IPS-11a (cell line): Measurements from ENCODE around the gene LGR4.

ENCODE experiments used
- H3K4me3 ChIP-seq: one replicate; pipeline ENCODE4 v1.5.1; 2013; ENCODE audit warnings: low read depth, low read length, control low read depth

Gene LGR4

GRCh38 chr11:27485930-27486773, 13.6 kb upstream of the LGR4 start:
- H3K4me3 ChIP-seq: no peak overlapping the region

- H3K4me3 ChIP-seq: no peak overlapping the region
Observed at GRCh38 chr11:27482793-27483192, 10.2 kb upstream of the LGR4 start.

GRCh38 chr11:27481992-27482391, 9.4 kb upstream of the LGR4 start:
- H3K4me3 ChIP-seq: no peak overlapping the region

GRCh38 chr11:27477831-27478230, 5.2 kb upstream of the LGR4 start:
- no peak overlapping the region for H3K4me3 ChIP-seq

DNA sequence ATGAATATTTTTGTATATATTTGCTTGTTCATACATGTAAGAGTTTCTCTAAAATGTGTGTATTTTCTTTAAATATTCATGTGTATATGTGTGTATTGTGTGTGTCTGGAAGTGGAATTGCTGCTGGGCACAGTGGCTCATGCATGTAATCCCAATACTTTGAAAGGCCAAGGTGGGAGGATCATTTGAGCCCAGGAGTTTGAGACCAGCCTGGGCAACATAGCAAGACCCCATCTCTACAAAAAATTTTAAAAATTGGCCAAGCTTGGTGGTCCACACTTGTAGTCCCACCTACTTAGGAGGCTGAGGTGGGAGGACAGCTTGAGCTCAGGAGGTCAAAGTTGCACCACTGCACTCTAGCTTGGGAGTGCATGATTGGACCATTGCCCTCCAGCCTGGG, 4.7 kb upstream of the LGR4 start:
- H3K4me3 ChIP-seq: no peak overlapping the region

- H3K4me3 ChIP-seq: no peak overlapping the region
Observed at GRCh38 chr11:27475622-27476021, 3.0 kb upstream of the LGR4 start.

GRCh38 chr11:27473017-27473406, 422 bp upstream of the LGR4 start:
- H3K4me3 ChIP-seq: no peak overlapping the region

GRCh38 chr11:27471589-27472397, 797 bp downstream of the LGR4 start:
- H3K4me3 ChIP-seq: peak overlapping the region; percentile 86

DNA sequence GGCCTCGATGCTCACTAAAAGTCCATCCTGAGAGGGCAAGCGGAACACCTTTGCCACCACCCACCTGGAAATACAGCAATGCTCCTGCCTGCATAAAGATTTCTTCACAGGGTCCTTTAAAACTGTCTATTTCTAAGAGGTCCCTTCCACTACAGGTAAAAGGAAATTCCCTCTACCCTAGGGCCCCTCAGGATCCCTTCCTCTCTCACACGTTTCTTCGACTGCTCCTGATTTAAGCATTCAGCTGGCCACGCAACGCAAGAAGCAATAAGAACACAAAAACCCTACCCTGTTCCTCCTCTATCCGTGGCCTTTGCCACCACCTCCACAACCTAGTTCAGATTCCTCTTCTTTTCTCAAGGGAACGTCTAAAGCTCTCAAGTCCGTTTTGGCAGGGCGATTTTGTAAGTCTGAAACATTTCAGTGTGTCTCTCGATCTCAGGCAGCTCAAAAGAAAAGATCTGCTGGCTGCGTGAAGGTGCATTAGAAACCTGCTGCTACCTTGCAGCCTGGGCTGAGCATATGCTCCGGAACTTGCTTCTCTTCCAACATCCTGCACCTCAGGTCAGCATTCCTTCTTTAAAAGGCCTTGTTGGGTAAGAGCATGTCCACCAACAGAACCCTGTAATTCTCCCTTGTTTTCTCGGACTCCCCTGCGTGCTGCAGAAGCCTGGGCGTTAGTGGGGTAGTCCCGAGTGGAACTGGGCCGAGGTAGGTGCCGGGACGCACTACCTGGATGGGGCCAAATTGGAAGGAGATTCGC, 1.6 kb downstream of the LGR4 start:
- peak overlapping the region; percentile 86 for H3K4me3 ChIP-seq

DNA sequence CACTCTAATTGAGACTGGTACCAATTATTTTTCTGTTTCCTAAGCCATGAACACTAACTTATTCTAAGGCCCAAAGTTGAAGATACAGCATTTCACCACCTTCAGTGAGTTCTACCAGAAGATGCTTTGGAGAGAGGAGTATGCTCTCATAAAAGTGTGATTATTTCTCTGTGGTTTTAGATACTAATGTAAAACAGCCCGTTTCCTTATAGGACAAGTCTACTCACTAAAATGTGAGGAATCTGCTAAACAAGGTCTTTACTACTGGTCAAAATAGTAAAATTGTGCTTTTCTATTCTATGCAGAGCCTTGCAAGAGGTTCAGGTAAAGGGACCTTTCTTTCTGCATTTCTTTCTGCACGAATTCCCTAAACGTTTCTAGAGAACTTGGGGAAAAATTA, 2.4 kb downstream of the LGR4 start:
- peak overlapping the region; percentile 86 for H3K4me3 ChIP-seq

DNA sequence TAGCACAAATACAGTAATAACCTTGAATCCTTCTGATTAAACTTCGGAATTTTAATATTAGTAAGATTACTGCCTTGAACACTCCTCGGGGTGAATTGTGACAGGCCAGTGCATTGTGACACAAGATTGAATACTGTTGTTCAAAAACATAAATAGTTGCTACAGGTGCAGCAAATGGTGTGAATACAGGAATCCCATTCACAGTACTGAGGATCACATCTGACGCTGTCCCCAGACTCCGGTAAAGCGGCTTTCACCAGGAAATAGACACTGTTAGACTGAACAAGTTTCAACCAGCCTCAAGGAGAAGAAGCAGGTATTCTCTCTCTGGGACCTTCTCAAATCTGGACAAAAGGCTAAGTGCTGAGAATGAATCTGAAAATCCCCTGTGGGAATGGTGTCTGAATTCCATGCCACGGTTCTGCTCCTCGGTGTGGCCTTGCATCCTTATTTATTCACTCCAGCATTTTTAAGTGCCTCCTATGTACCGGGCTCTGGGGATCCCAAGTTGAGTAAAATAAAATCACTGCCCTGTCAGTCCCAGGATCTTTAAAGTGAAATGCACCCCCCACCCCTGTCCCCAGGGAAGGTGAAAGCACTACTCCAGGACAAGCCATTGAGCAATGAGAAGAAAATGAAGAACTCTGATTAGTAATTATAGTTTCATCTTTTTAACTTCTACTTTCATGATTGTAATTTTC, 3.4 kb downstream of the LGR4 start:
- peak overlapping the region; percentile 25 for H3K4me3 ChIP-seq

GRCh38 chr11:27468209-27468994, 4.2 kb downstream of the LGR4 start:
- no peak overlapping the region for H3K4me3 ChIP-seq

DNA sequence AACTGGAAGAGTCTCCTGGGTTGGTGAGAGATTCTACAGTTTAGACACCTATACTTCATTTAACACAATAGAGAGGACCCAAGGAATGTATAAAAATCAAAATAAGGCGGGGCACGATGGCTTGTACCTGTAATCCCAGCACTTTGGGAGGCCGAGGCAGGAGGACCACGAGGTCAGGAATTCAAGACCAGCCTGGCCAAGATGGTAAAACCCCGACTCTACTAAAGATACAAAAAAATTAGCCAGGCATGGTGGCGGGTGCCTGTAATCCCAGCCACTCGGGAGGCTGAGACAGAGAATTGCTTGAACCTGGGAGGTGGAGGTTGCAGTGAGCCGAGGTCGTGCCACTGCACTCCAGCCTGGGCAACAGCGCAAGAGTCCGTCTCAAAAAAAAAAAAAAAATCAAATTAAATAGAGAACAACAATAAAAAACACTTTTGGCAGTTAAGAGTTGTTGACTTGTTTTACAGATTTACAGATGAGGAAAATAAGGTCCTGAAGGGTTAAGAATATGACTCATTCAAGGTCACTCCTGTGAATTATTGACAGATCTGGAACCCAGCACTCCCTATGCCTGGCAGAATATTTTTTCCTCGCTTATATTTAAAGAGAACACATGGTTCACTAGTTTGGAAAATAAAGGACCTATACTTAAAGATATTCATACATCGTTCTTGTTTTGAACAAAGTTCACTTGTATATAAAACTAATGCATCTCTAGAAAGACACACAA, 5.2 kb downstream of the LGR4 start:
- no peak overlapping the region for H3K4me3 ChIP-seq

DNA sequence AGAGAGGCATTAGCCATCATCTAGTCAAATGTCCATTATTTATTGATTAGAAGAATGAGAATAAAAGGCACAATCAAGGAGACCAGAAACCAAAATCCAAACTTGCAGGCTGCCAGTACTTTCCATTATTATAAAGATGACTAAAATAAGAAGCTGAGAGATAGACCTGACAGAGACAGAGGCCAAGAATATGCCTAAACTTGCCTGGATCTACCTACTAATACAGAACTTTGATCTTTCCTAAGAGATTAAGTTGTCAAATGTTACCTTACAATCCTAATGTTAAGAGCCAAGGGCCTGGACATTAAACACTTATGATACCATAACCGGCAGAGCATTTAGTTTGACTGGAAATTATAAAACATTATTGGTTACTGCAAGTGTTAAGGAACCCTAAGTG, 6.2 kb downstream of the LGR4 start:
- no peak overlapping the region for H3K4me3 ChIP-seq

GRCh38 chr11:27465629-27466028, 7.0 kb downstream of the LGR4 start:
- H3K4me3 ChIP-seq: no peak overlapping the region

- H3K4me3 ChIP-seq: no peak overlapping the region
Observed at GRCh38 chr11:27464909-27465308, 7.7 kb downstream of the LGR4 start.

- H3K4me3 ChIP-seq: no peak overlapping the region
Observed at GRCh38 chr11:27464289-27464696, 8.3 kb downstream of the LGR4 start.

DNA sequence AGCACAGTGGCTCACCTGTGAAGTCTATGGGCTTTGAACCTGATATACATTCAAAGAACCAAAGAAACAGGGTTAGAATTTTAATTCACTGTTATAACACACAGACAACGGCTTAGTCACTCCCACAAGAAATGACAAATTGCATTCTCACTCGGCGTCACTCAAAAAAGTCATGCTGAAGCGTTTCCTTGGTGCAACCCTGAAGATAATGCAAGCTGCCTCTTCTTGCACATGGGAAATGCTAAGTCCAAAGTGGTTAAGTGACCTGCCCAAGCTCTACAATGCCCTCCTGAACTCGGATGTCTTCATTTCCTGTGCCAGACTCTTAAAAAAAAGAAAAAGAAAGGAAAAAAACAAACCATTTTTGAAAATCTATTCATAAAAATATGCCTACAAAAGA, 10.0 kb downstream of the LGR4 start:
- H3K4me3 ChIP-seq: no peak overlapping the region
